Caco-2 (cell line): Measurements from ENCODE around the gene PDZD7. TPM values are rescaled to one million over a fixed set of nuclear protein-coding genes. Genes with fewer than 3 reads are reported as not detected.

Experiments used
- BruUV-seq: library from RNA; stranded (reverse); fragments of 400-500 nt; replicated peaks from 2 replicates; lab custom pipeline; 2021; lab: Mats Ljungman, UMichigan
- CTCF ChIA-PET: fragments of 300-600 bp; sonication (Branson Sonifier 250); formaldehyde crosslinking; loops from one replicate; lab custom pipeline; 2022; ENCODE audit warnings: antibody characterized with exemption; lab: Charles Lee
- POLR2A ChIA-PET: fragments of 300-600 bp; sonication (Branson Sonifier 250); formaldehyde crosslinking; loops from one replicate; lab custom pipeline; 2022; ENCODE audit warnings: antibody characterized with exemption; lab: Charles Lee
- DNase-seq, 2 experiments: peaks; one replicate each; pipeline versions ENCODE4 v3.0.0 to v3.0.0-alpha.2; 2020 to 2022
- H3K27me3 ChIP-seq: replicated peaks from 2 replicates; pipeline ENCODE4 v1.6.0; 2011; ENCODE audit warnings: low read length; ENCODE audit not compliant: control insufficient read depth, insufficient read depth
- H3K36me3 ChIP-seq: 2 replicates; pipeline ENCODE4 v1.5.1; 2011; ENCODE audit warnings: low read length; ENCODE audit not compliant: control insufficient read depth, insufficient read depth
- H3K4me1 ChIP-seq: fragments of 250-450 bp; sonication (Bioruptor Pico); 2 replicates; pipeline ENCODE4 v1.5.1; 2020; ENCODE audit warnings: mild to moderate bottlenecking
- H3K4me3 ChIP-seq: 2 replicates; pipeline ENCODE4 v1.5.1; 2011; ENCODE audit warnings: low read depth, mild to moderate bottlenecking, control low read depth, low read length
- H3K9me3 ChIP-seq: fragments of 250-450 bp; sonication (Bioruptor Pico); 2 replicates; pipeline ENCODE4 v1.5.1; 2020; ENCODE audit warnings: mild to moderate bottlenecking, moderate library complexity
- H3K27ac Mint-ChIP-seq: one replicate; pipeline ENCODE4 v1.8.0; 2022; ENCODE audit warnings: mixed read lengths; ENCODE audit not compliant: unreplicated experiment
- H3K27me3 Mint-ChIP-seq: one replicate; pipeline ENCODE4 v1.8.0; 2022; ENCODE audit warnings: mixed read lengths; ENCODE audit not compliant: insufficient read depth, unreplicated experiment
- H3K36me3 Mint-ChIP-seq: one replicate; pipeline ENCODE4 v1.8.0; 2022; ENCODE audit warnings: mild to moderate bottlenecking, mixed read lengths; ENCODE audit not compliant: insufficient read depth, unreplicated experiment
- H3K4me1 Mint-ChIP-seq: one replicate; pipeline ENCODE4 v1.8.0; 2022; ENCODE audit warnings: low read depth, mixed read lengths; ENCODE audit not compliant: unreplicated experiment
- H3K4me3 Mint-ChIP-seq: one replicate; pipeline ENCODE4 v1.8.0; 2022; ENCODE audit warnings: mild to moderate bottlenecking, moderate library complexity, mixed read lengths; ENCODE audit not compliant: unreplicated experiment
- H3K9me3 Mint-ChIP-seq: one replicate; pipeline ENCODE4 v1.8.0; 2022; ENCODE audit warnings: mixed read lengths; ENCODE audit not compliant: unreplicated experiment
- CTCF ChIP-seq, 2 experiments: fragments of 200-600 bp in 1 of 2; IDR thresholded peaks; 1 replicate in 1 of 2; 2 replicates in 1 of 2; pipeline versions ENCODE4 v1.5.1 to v1.8.0; 2011 to 2022; ENCODE audit warnings: antibody characterized with exemption in 1 of 2, control low read depth in 1 of 2, inconsistent platforms in 1 of 2, low read depth in 1 of 2, low read length in 1 of 2, mild to moderate bottlenecking in 1 of 2, moderate library complexity in 1 of 2; ENCODE audit not compliant: insufficient read depth in 1 of 2, severe bottlenecking in 1 of 2, unreplicated experiment in 1 of 2
- intact Hi-C: fragments of 100-400 bp; cut with micrococcal nuclease; formaldehyde crosslinking; loops from one replicate; pipeline ENCODE4 v1.10.0; 2022; ENCODE audit not compliant: unreplicated experiment
- total RNA-seq: library from RNA; stranded (reverse); gene quantifications from 2 replicates; pipeline ENCODE4 v1.2.3, GENCODE V29; 2022

PDZD7 gene
- total RNA-seq, 1 experiment from 2014 or later = 1.5 TPM

GRCh38 chr10:101054351-101054750 lies 23.4 kb upstream of the PDZD7 start:
- POLR2A ChIA-PET = no interaction called here

GRCh38 chr10:101053516-101053915 lies 22.6 kb upstream of the PDZD7 start:
- H3K4me1 ChIP-seq = no peaks in the 10 kb centered on the region
- ChIA-PET POLR2A (no interaction called here), CTCF (interaction anchor here (1.0 kb wide), 1 partner anchor 12 kb away, joined by 10 read pairs; no protein-coding TSS in a partner anchor)
- no peak overlapping the region for H3K27ac Mint-ChIP-seq
- H3K9me3 Mint-ChIP-seq = no peaks in the 10 kb centered on the region
- H3K4me3 Mint-ChIP-seq = no peak overlapping the region
- intact Hi-C loops = no loop called here
- TF ChIP-seq CTCF (IDR thresholded peaks at IDR 0.05; ENCODE audit: insufficient read depth in 1 of 2, low read depth in 1 of 2, low read length in 1 of 2, severe bottlenecking in 1 of 2, unreplicated experiment in 1 of 2) = no peak
- no peaks in the 10 kb centered on the region for H3K9me3 ChIP-seq
- DNase-seq = no peak
- no peaks in the 10 kb centered on the region for H3K36me3 Mint-ChIP-seq
- H3K4me1 Mint-ChIP-seq = peaks cover 7% of the 10 kb centered on the region
- no peaks in the 10 kb centered on the region for H3K27me3 ChIP-seq
- peaks cover 1% of the 10 kb centered on the region; the same call in 1 of the 2 replicates for H3K36me3 ChIP-seq
- no peak overlapping the region for H3K4me3 ChIP-seq
- no peaks in the 10 kb centered on the region for H3K27me3 Mint-ChIP-seq
- BruUV-seq = no TSS peak

More at GRCh38 chr10:101054351-101054750, 23.4 kb upstream of the PDZD7 start:
- DNase-seq = no peak
- Mint-ChIP-seq H3K4me3 (no peak overlapping the region), H3K27ac (no peak overlapping the region), H3K36me3 (no peaks in the 10 kb centered on the region), H3K9me3 (no peaks in the 10 kb centered on the region), H3K27me3 (no peaks in the 10 kb centered on the region), H3K4me1 (peaks cover 7% of the 10 kb centered on the region)
- 0 out of 2 replicates have a peak, but pooled peaks cover 2% of the 10 kb centered on the region for H3K4me1 ChIP-seq
- H3K9me3 ChIP-seq = no peaks in the 10 kb centered on the region
- no peaks in the 10 kb centered on the region for H3K27me3 ChIP-seq
- H3K4me3 ChIP-seq = no peak overlapping the region
- no TSS peak for BruUV-seq
- H3K36me3 ChIP-seq = peaks cover 1% of the 10 kb centered on the region; the same call in 1 of the 2 replicates
- TF ChIP-seq CTCF (IDR thresholded peaks at IDR 0.05; ENCODE audit: insufficient read depth in 1 of 2, low read depth in 1 of 2, low read length in 1 of 2, severe bottlenecking in 1 of 2, unreplicated experiment in 1 of 2) = no peak
- CTCF ChIA-PET = interaction anchor here (0.6 to 1.7 kb wide), 3 partner anchors 35 to 41 kb away, joined by 3 to 6 read pairs (median 5); no protein-coding TSS in a partner anchor
- intact Hi-C loops = no loop called here

GRCh38 chr10:101052285-101052684 lies 21.4 kb upstream of the PDZD7 start:
- Mint-ChIP-seq H3K9me3 (no peaks in the 10 kb centered on the region), H3K4me3 (no peak overlapping the region), H3K27ac (no peak overlapping the region), H3K36me3 (no peaks in the 10 kb centered on the region), H3K27me3 (no peaks in the 10 kb centered on the region), H3K4me1 (peaks cover 7% of the 10 kb centered on the region)
- Histone ChIP-seq H3K4me3 (no peak overlapping the region), H3K4me1 (no peaks in the 10 kb centered on the region), H3K9me3 (no peaks in the 10 kb centered on the region), H3K27me3 (no peaks in the 10 kb centered on the region), H3K36me3 (peaks cover 1% of the 10 kb centered on the region; the same call in 1 of the 2 replicates)
- no peak for TF ChIP-seq CTCF (IDR thresholded peaks at IDR 0.05; ENCODE audit: insufficient read depth in 1 of 2, low read depth in 1 of 2, low read length in 1 of 2, severe bottlenecking in 1 of 2, unreplicated experiment in 1 of 2)
- POLR2A ChIA-PET = no interaction called here
- intact Hi-C loops = no loop called here
- DNase-seq = no peak
- CTCF ChIA-PET = interaction anchor here (1.4 to 1.8 kb wide), 4 partner anchors 10 to 23 kb away, joined by 3 to 9 read pairs (median 5); partner anchors contain the start of genes KAZALD1, PDZD7 and SFXN3
- no TSS peak for BruUV-seq
